Esophagus squamous epithelium (tissue), 4 donors: ENCODE data around the gene PARP14.

ENCODE experiments used
- CTCF ChIP-seq, 6 experiments: fragments of 450-650 bp in 4 of 6; fragments of 200-600 bp in 2 of 6; sonication (generic) in 2 of 6; IDR thresholded peaks; one replicate each; pipeline ENCODE4 v1.5.1; 2016 to 2019; ENCODE audit warnings: antibody characterized with exemption in 6 of 6, mild to moderate bottlenecking in 4 of 6, moderate library complexity in 4 of 6
- POLR2A ChIP-seq, 4 donors: fragments of 450-650 bp; IDR thresholded peaks; one replicate each; pipeline ENCODE4 v1.6.1; 2017; ENCODE audit warnings: antibody characterized with exemption in 4 of 4, mild to moderate bottlenecking in 4 of 4, moderate library complexity in 3 of 4

GRCh38 chr3:122767540-122768372 is 87.1 kb downstream of the PARP14 start:
- no peak for TF ChIP-seq CTCF (IDR thresholded peaks at IDR 0.05)
- TF ChIP-seq POLR2A (IDR thresholded peaks at IDR 0.05): no peak
